Fibroblast of the aortic adventitia (primary cell): ENCODE data around the gene CBFA2T2. TPM values are rescaled to one million over a fixed set of nuclear protein-coding genes. Genes with fewer than 3 reads are reported as not detected.
"Not testable (repeated sequence)": the region's sequence is repeated elsewhere in the genome, so short reads cannot be mapped to it uniquely, and the experiment has no call there.

Source experiments
- DNase-seq: peaks from one replicate; pipeline ENCODE4 v3.0.0-alpha.2; 2010; ENCODE audit warnings: low read depth
- H3K4me3 ChIP-seq: 2 replicates; pipeline ENCODE4 v1.5.1; 2011; ENCODE audit warnings: low read depth, mild to moderate bottlenecking, control low read depth, low read length, moderate library complexity
- total RNA-seq: library from RNA; depleted of rRNA; stranded (reverse); fragments of >200 nt; gene quantifications from 2 replicates; pipeline ENCODE4 v1.2.3, GENCODE V29; 2012; ENCODE audit warnings: low replicate concordance
- TF ChIP-seq, protein P1 (sequence below): IDR thresholded peaks from 2 replicates; pipeline ENCODE4 v1.5.1; 2011; ENCODE audit warnings: mild to moderate bottlenecking, low read length, control low read depth, inconsistent platforms; ENCODE audit not compliant: insufficient read depth

CBFA2T2 gene
- total RNA-seq, 1 donor, result 11.7 TPM

DNA sequence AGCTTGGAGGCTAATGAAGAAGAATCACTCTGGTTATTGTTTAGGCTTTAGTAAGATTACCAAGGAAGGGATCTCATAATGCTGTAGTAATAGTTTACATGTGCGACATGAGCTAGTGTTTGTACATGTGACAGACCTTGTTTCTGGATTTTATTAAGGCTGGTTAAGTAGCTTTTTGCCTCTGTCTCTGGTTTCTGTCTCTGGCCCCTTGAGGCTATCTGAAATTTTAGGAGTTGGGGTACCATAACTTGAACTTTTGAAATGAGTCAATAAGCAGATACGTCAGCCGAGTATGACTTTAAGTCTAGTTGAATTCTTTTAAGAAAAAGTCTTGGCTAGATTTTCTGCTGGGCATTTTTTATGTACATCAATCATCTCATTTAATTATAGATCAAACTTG, 9.5 kb downstream of the CBFA2T2 start:
- DNase-seq, result no peak
- TF ChIP-seq, protein P1, sequence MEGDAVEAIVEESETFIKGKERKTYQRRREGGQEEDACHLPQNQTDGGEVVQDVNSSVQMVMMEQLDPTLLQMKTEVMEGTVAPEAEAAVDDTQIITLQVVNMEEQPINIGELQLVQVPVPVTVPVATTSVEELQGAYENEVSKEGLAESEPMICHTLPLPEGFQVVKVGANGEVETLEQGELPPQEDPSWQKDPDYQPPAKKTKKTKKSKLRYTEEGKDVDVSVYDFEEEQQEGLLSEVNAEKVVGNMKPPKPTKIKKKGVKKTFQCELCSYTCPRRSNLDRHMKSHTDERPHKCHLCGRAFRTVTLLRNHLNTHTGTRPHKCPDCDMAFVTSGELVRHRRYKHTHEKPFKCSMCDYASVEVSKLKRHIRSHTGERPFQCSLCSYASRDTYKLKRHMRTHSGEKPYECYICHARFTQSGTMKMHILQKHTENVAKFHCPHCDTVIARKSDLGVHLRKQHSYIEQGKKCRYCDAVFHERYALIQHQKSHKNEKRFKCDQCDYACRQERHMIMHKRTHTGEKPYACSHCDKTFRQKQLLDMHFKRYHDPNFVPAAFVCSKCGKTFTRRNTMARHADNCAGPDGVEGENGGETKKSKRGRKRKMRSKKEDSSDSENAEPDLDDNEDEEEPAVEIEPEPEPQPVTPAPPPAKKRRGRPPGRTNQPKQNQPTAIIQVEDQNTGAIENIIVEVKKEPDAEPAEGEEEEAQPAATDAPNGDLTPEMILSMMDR, result no peak
- H3K4me3 ChIP-seq, result no peak overlapping the region

DNA sequence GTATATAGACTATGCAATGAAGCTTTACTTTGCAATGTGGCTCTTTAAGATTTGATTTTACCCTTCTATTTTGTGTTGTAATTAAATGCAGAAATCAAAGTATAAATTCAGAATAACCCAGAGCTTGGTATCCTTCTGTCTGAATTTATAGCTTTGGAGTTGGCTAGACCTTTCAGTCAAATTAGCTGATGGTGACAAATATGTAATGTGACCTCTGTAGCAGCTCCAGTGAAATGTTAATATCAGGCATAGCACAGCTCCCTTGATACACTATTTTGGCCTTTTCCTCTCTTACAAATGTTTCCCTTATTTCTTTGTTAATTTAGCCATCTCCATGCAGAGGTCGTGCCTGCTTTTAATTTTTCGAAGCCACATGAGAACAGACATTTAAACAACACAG, 11.1 kb downstream of the CBFA2T2 start:
- no peak overlapping the region for H3K4me3 ChIP-seq
- TF ChIP-seq, protein P1, result no peak
- DNase-seq, result no peak

DNA sequence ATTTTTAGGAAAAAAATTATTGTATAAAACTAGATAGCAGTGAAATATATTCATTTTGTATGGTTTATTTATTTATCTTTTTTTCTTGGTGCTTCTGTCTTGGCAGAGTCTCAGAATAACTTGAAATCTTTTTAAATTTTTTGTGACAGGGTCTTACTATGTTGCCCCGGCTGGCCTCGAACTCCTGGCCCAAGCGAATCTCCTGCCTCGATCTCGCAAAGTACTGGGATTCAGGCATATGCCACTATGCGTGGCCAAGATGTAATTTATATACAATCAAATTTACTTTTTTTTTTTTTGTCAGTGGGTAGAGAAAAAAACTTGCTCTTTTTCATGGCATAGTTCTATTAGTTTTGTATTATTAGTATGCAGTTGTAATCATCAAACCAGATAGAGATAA, 13.7 kb downstream of the CBFA2T2 start:
- DNase-seq, result no peak
- TF ChIP-seq, protein P1, result no peak
- no peak overlapping the region for H3K4me3 ChIP-seq

DNA sequence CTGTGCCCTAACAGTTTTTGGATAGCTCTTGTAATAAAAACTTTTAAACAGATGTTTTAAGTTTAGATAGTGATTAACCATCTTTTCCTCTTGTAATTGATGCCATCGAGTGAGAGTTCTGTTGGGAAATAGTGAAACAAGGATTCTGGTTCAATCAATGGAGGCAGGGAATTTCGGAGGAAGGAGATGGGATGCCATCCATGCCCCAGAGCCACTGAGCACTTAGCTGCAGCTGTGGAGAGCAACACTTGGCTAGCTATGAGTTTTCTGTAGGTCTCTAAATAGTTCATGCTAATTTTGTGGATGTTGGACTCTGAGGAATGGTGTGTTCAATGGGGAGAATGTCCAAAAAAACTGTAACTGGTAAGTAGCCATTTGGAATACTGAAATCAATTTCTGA, 16.7 kb downstream of the CBFA2T2 start:
- TF ChIP-seq, protein P1, result no peak
- no peak for DNase-seq
- no peak overlapping the region for H3K4me3 ChIP-seq

DNA sequence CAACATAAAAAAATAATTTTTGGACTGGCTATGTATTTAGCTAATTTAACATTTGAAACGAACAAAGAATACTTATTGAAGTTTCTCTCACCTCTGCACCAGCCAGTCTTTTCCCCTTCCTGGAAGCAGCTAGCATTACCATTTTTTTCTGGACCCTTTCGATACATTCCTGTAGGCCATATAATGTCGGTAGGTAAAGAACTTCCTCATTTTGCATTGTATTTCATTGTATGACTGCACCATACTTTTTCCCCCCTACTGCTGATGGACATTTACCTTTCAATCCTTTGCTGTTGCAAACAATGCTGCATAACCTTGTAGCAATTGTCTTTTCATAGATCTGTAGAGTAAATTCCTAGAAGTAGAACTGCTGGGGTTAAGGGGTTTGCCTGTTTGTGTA, 17.6 kb downstream of the CBFA2T2 start:
- H3K4me3 ChIP-seq, result no peak overlapping the region
- TF ChIP-seq, protein P1, result no peak
- no peak for DNase-seq

DNA sequence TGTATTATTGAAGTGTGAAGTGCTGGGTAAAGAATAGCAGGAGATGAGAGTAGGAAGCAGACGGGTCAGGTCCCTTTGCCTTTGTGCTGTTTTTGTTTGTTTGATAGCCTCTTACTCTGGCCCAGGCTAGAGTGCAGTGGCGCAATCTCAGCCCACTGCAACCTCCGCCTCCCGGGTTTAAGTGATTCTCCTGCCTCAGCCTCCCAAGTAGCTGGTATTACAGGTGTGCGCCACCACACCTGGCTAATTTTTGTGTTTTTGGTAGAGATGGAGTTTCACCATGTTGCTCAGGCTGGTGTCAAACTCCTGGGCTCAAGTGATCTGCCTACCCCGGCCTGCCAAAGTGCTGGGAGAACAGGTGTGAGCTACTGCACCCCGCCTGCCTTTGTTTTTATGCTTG, 18.1 kb downstream of the CBFA2T2 start:
- not testable (repeated sequence) for DNase-seq, H3K4me3 ChIP-seq

DNA sequence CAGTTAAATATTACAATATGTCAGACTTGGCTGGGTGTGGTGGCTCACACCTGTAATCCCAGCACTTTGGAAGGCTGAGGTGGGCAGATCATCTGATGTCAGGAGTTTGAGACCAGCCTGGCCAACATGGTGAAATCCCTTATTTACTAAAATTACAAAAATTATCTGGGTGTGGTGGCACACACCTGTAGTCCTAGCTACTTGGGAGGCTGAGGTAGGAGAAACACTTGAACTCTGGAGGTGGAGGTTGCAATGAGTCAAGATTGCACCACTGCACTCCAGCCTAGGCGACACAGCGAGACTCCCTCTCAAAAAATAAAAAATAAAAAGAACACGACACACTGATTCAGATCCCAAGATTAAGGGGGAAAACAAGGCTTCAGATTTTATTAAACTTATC, 19.2 kb downstream of the CBFA2T2 start:
- H3K4me3 ChIP-seq, DNase-seq: not testable (repeated sequence)

DNA sequence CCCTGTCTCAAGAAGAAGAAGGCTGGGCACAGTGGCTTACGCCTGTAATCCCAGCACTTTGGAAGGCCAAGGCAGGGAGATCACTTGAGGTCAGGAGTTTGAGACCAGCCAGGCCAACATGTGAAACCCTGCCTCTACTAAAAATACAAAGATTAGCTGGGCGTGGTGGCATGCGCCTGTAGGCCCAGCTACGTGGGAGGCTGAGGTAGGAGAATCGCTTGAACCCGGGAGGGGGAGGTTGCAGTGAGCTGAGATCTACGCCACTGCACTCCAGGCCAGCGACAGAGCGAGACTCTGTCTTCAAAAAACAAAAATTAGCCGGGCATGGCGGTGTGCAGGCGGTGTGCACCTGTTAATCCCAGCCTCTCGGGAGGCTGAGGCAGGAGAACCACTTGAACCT, 22.0 kb downstream of the CBFA2T2 start:
- DNase-seq, H3K4me3 ChIP-seq: not testable (repeated sequence)

DNA sequence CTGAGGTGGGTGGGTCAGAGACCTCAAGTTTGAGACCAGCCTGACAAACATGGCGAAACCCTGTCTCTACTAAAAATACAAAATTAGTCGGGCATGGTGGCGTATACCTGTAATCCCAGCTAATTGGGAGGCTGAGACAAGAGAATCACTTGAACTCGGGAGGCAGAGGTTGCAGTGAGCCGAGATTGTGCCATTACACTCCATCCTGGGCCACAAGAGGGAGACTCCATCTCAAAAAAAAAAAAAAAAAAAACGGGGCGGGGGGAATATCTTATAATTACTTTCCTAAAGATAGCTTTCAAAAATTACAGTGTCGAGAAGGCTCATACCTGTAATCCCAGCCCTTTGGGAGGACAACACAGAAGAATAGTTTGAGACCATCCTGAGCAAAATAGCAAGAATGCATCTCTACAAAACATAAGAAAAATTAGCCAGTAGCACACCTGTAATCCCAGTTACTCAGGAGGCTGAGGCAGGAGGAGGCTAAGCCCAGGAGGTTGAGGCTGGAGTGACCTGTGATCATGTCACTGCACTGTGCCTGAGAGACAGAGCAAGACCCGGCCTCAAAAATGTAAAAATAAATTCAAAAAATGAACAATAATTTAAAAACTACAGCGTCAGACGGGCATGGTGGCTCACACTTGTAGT, 25.8 kb downstream of the CBFA2T2 start:
- DNase-seq, result no peak
- TF ChIP-seq, protein P1, result peak; percentile 33
- no peak overlapping the region for H3K4me3 ChIP-seq
